ENCODE measurements around the gene PLCXD1.
"Not testable (repeated sequence)": the region's sequence is repeated elsewhere in the genome, so short reads cannot be mapped to it uniquely, and the experiment has no call there.

PLCXD1 gene

DNA sequence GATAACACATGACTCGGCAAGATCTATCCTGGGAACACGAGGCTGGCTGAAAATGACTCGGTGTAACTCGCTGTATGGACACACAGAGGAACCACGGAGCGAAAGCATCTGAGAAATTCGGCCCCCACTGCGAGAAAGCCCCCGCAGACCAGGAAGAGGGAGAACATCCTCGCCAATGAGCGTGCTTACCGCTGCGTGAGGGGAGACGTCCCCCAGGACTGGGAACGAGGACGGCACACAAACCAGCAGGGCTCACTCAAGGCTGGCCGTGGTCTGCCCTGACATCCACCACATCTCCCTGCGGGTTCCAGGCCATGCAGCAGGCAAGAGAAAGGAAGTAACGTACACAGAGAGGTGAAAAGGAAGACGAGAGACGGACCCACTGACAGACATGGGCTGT lies 55.0 kb downstream of the PLCXD1 start:
- DNase-seq, result no peak

DNA sequence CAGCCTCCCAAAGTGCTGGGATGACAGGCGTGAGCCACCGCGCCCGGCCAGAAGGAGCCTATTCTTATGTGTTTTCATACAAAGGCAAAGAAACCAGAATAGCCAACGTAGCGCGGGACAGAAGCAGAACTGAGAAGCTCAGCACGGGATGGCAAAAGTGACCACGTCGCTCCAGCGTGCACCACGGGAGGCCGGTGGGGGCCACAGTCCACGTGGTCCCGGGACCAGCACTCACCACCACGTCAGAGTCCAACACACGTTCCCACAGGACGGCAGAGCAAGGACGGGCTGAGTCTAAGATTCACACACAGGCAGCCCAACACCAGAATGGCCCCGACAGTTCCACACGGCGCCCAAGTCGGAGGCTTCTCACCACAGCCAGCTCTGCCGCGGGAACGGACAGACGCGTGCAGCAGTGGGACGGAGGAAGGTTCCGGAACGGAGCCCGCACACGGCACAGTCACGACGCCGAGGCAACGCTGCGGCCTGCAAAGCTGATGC lies 56.2 kb downstream of the PLCXD1 start:
- DNase-seq, result no peak

DNA sequence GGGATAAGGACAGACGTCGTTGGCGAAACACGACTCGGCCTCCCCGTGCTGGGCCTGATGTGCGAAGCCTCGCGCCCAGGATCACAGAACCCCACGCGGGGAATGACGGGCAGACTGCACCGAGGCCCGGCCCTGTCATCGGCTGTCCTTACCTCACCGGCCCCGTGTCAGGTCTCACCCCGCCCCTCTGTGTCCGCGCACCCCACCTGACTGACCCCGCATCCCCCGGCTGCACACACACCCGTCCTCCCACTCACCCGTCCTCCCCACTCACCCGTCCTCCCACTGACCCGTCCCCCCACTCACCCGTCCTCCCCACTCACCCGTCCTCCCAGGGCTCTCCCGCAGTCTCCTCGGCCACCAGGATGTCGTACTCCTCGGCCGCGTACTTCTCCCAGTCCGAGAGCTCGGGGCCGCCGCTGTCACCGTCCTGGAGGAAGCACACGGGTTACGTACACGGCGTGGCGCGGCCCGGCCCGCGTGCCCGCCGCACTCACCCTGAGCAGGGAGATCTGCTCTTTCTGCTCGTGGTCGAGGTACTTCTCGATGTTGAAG lies 57.2 kb downstream of the PLCXD1 start:
- DNase-seq, result no peak

DNA sequence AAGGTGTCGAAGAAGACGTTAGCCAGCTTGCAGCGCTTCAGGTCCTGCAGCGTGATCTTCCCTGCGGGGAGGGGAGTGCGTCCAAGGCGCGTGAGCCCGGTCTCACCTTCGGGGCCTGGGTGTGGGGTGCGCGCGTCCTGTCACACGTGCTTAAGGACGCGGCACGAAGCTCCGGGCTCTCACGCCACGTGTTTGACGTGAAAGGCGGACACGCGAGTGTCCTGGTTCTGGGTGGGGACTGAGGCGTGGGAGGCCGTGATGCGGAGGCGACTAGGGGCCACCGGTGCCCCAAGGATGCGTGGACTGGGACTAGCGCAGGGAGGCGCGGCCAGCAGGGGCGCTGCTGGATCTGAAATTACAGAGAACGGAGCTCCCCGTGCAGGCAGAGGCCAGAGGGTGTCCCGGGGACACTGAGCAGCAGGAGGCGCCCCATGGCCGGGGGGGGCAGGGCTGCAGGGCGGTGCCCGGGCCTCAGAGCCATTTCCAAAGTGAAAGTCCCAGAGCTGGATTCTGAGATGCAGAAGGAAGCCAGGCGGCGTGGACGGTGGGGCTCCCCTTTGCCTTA lies 57.7 kb downstream of the PLCXD1 start:
- no peak for DNase-seq

DNA sequence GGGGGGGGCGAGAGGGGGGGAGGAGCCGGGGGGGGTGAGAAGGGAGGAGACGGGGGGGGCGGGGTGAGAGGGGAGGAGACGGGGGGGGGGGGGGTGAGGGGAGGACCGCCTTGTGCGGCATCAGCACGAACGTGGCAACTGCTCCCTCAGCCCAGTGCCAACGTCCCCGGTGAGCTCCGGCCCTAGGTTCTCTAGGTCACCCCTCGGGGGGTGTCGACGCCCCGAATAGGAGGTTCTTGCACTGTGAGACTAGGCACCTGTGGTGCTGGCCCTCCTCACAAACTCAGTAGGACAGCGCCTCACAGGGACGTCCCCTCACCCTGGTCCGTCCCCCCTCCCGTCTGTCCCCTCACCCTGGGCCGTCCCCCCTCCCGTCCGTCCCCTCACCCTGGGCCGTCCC lies 58.9 kb downstream of the PLCXD1 start:
- no peak for DNase-seq

DNA sequence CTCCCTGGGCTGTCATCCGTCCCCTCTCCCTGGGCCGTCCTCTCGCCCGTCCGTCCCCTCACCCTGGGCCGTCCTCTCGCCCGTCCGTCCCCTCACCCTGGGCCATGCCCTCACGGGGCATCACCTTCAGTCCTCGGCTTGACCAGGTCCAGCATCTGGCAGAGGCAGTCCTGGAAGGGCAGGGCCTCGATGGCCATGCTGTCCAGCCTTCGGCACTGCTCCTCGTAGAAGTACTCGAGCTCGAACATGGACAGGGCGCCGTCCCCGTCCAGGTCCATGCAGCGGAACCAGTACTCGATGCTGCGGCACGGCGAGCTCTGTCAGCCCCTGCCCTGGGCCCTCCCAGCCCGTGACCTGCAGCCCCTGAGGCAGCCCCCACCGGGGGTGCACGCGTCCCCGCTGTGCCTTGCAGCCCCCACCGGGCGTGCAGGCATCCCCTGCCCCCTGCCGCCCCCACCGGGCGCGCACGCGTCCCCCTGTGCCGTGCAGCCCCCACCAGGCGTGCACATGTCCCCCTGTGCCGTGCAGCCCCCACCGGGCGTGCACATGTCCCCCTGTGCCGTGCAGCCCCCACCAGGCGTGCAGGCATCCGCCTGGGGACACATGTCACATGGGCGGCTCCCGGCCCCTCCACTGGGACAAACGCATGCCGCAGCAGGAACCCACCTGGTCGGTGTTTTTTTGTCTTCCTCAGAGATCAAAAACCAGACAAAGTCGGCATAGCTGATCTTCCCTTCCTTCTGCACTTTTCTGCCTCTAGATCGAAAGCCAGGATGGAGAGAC lies 59.7 kb downstream of the PLCXD1 start:
- no peak for DNase-seq

DNA sequence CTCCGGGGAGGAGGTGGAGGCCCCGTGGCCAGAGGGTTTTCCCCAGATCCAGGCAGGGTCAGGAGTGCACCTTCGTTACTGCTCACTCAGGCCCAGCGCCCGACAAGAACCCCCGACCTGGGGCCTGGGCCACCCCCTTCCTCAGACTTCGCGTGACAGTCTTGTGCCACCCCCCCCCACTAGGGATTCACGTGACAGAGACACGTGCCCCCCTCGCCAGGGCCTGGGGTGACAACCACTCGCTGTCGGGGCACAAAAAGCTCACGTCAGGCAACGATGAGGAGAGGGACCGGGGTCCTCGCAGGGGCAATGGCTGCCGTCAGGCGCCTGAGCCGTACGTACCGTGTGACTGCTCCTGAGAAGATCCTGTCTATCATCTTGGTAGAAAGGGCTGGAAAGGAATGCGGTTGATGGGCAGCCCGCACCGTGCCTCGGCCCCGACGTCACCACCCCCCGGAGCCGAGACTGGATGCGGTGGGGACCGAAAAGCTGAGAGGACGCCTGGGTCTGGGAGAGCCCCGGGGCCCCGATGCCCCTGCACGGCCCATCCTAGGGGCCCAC lies 60.4 kb downstream of the PLCXD1 start:
- no peak for DNase-seq

DNA sequence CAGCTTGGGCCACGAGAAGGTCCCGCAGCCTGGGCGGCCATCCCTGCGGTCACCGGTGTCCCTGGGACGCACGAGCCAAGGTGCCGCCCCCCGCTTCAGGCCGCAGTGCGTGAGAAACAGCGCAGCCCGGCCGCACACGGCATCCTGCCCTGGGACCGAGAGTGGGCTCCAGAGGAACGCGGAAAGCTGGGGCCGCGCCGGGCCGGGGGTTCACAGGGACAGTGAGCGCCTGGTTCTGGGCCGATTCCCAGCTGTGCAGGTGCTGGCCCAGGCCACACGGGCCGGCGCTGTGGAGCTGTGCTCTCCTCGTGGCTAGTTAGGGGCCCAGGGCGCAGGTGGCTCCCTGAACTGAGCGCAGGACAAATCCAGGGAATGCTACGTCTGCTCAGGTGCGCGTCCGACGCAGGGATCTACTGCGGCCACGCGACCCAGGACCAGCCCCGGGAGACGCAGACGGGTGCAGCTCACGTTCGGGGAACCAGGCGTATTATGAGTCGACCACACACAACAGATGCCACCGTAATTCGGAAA lies 63.3 kb downstream of the PLCXD1 start:
- DNase-seq, result no peak

DNA sequence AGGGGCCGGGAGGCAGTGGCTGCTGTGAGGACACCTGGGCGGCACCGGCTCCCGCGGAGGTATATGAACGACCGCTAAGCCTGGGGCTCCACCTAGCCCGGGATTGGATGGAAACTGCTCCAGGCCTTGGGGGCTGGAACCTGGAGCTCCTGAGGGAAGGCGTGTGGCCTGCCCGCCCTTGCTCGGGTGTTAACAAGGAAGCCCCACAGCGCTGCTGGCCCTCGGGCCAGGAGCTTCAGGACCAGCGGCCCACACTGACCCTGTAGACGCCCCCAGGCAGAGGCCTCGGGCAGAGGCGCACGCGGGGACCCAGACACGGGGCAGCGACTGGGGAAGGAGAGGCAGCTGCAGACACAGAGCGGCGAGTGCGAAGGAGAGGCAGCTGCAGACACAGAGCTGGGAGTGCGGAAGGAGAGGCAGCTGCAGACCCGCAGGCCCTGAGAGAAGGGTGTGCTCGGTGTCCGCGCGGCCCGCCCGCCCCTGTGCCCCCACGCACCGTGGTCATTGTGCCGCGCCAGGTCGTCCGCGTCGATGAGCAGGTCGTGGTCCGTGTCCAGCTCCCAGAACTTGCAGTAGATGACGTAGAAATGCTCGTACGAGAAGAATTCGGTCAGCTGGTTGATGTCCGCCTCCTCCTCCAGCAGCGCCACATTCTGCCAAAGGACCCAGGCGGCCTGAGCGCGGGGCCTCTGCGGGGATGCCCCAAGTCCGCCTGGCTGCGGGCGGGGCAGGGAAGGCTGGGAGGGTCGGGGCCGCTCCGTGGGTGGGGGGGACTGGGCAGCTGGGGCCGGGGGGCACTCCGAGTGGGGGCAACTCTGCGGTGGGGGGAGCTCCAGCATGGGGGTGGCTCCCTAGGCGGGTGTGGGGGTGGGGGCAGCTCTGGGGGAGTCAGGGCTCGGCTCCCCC lies 64.1 kb downstream of the PLCXD1 start:
- no peak for DNase-seq

DNA sequence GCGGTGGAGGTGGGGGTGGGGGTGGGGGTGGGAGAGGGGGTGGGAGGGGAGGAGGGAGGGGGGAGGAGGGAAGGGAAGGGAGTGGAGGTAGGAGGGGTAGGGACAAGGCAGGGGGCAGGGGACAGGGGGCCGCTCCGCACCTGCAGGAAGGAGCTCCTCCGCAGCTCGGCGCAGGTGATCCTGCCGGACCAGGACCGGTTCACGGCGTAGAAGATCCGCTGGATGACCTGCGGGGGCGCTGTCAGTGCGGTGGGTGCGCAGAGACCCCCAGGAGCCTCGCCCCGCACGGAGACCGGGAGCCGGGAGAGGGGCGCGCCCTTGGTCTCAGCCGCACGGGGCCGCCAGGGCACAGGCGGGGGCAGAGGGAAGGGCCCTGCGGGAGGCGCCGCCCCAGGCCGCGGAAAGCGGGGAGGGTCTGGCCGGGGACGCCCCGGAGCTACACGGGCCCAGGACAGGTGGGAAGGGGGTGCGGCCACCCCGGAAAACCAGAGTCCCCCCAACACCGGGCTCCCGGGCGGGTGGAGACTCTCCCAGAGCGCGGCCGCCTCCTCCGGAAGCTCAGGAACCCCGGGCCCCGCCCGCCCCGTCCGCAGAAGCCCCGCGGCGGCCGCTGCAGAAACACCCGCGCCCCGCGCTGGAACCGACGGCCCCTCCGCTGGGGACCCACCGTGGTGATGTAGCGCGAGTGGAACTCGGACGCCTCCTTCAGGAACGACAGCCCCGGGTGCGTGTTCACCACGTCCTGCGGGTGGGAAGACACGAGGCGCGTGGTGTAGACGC lies 65.0 kb downstream of the PLCXD1 start:
- no peak for DNase-seq

DNA sequence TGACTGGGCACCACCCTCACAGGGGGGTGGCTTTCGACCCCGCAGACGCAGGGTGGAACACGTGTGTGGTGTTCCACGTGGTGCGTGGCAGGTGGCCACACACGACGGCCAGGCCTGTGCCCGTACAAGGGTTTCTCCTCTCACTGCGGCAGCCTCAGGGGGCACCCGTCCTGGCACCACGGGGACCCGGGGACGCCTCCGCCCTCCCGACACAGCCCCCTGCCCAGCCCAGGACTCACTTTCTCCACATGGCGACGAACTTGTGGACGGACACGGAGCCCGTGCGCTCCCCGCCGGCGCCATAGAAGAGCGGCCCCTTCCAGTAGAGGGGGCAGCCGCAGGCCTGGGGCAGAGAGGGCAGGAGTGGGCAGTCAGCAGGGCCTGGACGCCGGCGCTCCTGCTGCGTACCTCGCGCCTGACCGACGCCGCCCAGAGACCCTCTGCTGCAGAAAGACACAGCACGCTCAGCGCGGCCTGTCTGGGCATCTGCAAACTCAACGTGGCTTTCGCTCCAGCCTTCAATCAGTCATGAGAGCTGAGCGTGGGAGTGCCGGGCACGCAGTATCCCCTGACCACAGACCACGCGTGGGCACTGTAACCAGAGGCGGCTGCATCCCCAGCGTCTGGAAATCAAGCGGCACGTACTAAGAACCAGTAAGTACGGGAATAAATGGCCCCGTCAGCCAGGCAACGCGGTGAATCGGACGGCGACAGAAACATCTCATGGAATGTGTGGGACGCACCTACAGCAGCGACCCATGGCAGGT lies 66.4 kb downstream of the PLCXD1 start:
- no peak for DNase-seq

DNA sequence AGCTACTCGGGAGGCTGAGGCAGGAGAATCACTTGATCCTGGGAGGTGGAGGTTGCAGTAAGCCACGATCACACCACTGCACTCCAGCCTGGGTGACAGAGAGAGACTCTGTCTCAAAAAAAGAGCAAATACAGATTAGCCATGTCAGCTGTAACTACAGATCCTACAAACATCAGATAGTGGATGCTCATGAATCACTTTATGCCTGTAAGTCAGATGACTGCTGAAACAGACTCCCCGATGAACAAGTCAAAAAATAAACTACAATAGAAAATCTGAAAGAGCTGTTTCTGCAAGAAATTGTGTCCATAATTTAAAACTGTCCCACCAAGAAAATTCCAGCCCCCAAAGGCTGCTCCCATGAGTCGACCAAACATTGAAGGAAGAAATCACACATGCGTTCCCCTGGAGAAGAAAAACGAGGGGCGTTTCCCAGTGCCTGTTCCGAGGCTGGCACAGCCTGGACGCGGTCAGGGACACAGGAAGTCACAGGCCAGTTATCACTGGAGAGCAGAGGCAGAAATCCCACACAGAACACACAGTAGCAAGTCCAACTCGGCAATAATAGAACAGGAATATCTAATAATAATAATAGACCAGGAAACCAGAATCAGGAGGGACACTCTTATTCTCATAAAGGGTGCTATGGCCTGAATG lies 67.4 kb downstream of the PLCXD1 start:
- DNase-seq, result no peak

DNA sequence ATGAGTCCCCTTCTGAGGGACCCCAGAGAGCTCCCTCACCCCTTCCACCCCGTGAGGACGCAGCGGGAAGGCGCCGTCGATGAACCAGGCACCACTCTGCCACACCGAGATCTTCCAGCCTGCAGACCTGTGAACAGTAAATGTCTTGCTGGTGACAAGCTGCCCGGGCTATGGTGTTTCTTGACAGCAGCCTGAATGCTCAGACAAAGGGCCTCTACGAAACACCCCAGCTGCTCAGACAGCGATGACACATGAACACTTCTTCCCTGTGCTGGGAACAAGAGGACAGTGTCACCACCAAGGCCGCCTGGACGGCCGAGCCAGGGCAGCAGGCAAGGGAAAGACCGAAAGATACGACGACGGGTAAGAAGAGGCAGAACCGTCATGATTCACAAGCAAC lies 68.0 kb downstream of the PLCXD1 start:
- DNase-seq, result no peak

DNA sequence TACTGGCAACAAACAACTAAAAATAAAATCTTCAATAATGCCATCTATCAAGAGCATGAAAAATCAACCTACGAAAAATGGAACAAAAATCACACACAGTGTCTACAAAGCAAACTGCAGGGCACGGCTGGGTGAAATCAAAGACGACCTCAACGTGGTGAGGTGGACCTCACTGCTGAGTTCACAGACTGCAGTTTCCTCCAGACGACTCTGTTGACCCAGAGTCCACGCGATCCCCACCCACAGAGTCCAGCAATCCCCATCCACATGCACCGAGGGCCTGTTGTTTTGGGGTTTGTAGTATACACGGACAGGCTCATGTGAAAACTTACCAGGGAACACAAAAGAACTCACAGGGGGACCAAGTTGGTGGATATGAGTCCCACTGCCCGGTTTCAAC lies 68.5 kb downstream of the PLCXD1 start:
- no peak for DNase-seq

DNA sequence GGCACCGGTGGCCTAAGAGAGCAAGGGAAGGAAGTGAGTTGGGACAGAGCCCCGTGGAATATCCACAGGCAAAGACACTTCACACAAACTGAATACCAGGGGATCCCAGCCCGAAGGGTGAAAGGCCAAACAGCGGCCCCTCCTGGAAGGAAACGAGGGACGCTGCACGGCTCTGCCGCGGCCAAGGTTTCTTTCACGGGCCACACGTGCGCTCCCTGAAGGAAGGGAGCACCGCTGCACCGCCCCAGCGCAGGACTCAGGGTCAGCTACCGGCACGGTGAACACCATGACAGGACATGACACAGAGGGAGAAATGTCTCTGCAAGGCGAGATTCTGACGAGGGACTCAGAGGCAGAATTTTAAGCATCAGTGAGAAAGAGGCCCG lies 69.0 kb downstream of the PLCXD1 start:
- no peak for DNase-seq

DNA sequence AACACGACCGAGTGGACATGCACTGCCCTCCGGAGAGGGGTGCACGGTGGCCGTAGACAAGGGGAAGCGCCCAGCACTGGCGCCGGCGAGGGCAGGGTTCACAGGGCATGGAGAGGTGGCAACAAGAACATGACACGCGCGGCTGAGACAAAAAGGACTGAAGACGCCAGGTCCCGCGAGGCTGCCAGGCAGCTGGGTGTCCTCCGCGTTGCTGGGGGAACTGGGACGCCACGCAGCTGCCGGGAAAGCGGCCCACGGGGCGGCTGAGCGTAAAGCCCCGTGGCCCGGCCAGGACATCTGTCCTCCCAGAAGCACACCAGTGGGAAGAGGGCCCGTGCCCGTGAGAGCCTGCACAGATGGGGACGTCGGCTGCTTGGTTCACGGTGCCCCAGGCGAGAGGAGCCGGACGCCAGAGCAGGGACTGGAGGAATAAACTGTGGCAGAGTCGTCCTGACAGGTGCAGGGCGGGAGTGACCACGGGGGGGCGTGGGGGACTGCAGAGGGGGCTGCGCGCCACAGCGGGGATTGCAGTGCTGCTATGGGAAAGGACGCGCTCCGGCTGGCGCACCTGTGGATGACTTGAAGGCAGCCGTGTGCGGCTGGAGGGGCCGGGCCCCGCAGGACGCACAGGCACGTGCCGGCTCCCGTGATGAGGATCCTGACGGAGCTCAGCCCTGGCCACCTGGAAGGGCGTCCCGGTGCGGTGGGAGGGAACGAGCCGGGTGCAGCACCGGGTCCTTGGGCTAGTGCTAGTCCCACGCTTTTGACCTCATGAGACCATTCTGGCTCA lies 69.5 kb downstream of the PLCXD1 start:
- DNase-seq, result no peak

DNA sequence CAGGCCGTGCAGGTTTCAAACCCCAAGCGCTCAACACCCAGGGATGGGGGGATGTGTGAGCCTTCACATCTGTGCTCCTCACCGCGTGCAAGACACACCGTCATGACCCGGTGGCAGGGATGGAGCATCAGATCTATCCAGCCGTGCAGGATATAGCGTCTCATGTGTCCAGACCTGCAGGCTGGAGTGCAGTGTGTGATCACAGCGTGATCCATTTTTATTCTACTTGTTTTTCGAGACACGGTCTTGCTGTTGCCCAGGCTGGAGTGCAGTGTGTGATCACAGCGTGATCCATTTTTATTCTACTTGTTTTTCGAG lies 70.1 kb downstream of the PLCXD1 start:
- not testable (repeated sequence) for DNase-seq

DNA sequence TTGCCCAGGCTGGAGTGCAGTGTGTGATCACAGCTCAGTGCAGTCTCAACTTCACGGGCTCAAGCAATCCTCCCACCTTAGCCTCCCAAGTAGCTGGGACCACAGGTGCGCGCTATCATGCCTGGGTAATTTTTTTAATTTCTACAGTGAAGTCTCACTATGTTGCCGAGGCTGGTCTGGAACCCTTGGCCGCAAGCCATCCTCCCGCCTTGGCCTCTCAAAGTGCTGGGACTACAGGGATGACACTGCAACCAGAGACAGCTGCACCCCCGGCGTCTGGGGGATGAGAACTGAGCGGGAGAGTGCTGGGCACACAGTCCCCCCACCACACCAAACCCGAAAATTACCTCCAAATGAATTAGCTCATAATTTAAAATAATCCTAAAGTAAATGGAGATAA lies 70.6 kb downstream of the PLCXD1 start:
- no peak for DNase-seq

DNA sequence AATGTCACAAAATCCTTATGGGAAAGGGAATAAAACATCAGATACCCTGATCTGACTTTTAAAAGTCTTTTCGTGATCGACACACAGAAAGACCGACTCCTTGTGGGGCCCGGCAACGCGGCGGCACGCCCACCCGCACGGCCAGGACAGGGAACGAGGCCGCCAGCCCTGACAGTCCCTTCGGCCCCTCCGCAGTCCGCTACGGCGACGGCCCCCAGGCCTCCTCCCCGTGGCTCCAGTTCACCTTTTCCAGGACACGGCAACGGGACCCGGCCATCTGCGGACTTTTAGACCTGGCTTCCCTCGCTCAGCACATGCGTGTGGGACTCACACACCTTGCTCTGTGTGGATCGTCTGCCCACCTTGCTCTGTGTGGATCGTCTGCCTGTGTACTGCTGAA lies 71.0 kb downstream of the PLCXD1 start:
- no peak for DNase-seq

All from stimulated activated naive CD4-positive, alpha-beta T cell treated with Interleukin-2 at 50 U/mL for 16 hours (primary cell).